DOHH2 (cell line): ENCODE data around the gene NECTIN3.

Experiments
- H3F3A ChIP-seq: fragments of 200-600 bp; sonication (generic), shearing (Covaris generic); 2 replicates; pipeline ENCODE4 v1.6.0; 2016; ENCODE audit warnings: antibody characterized with exemption, mild to moderate bottlenecking; ENCODE audit not compliant: control insufficient read depth, insufficient read depth
- H3K27ac ChIP-seq: fragments of 200-600 bp; sonication (generic); 2 replicates; pipeline ENCODE4 v1.5.1; 2014; ENCODE audit warnings: low read depth, mild to moderate bottlenecking, low read length, moderate library complexity
- H3K27me3 ChIP-seq: fragments of 200-600 bp; sonication (generic); 2 replicates; pipeline ENCODE4 v1.6.1; 2014; ENCODE audit warnings: mild to moderate bottlenecking, low read length, mixed read lengths; ENCODE audit not compliant: control insufficient read depth
- H3K36me3 ChIP-seq: fragments of 200-600 bp; sonication (generic); 2 replicates; pipeline ENCODE4 v1.6.1; 2014; ENCODE audit warnings: mild to moderate bottlenecking, low read length, moderate library complexity, mixed read lengths; ENCODE audit not compliant: control insufficient read depth
- H3K4me1 ChIP-seq: fragments of 200-600 bp; sonication (generic); 2 replicates; pipeline ENCODE4 v1.6.1; 2014; ENCODE audit warnings: mild to moderate bottlenecking, low read length, mixed read lengths; ENCODE audit not compliant: control insufficient read depth
- H3K4me2 ChIP-seq: fragments of 200-600 bp; sonication (generic); 2 replicates; pipeline ENCODE4 v1.6.0; 2014; ENCODE audit warnings: mild to moderate bottlenecking, low read length, moderate library complexity
- H3K4me3 ChIP-seq: fragments of 200-600 bp; sonication (generic); 2 replicates; pipeline ENCODE4 v1.5.1; 2014; ENCODE audit warnings: mild to moderate bottlenecking, low read length, mixed read lengths
- H3K79me2 ChIP-seq: fragments of 200-600 bp; sonication (generic); 2 replicates; pipeline ENCODE4 v1.6.1; 2014; ENCODE audit warnings: mild to moderate bottlenecking, low read length, mixed read lengths; ENCODE audit not compliant: control insufficient read depth
- H3K9me2 ChIP-seq: fragments of 200-600 bp; sonication (generic); replicated peaks from 2 replicates; pipeline ENCODE4 v1.6.1; 2014; ENCODE audit warnings: mild to moderate bottlenecking, low read length, mixed read lengths; ENCODE audit not compliant: control insufficient read depth
- H3K9me3 ChIP-seq: fragments of 200-600 bp; sonication (generic); 2 replicates; pipeline ENCODE4 v1.6.1; 2014; ENCODE audit warnings: antibody characterized with exemption, low read length, mixed read lengths; ENCODE audit not compliant: control insufficient read depth, insufficient read depth
- H4K20me1 ChIP-seq: fragments of 200-600 bp; sonication (generic); 2 replicates; pipeline ENCODE4 v1.6.0; 2014; ENCODE audit warnings: low read depth, mild to moderate bottlenecking, antibody characterized with exemption, low read length, moderate library complexity; ENCODE audit not compliant: control insufficient read depth, insufficient read depth
- CTCF ChIP-seq: fragments of 200-600 bp; sonication (generic); IDR thresholded peaks from one replicate; pipeline ENCODE4 v1.5.1; 2014; ENCODE audit warnings: antibody characterized with exemption, mild to moderate bottlenecking, low read depth, low read length; ENCODE audit not compliant: poor library complexity, severe bottlenecking
- EZH2phosphoT487 ChIP-seq: fragments of 200-600 bp; sonication (generic); IDR thresholded peaks from 2 replicates; pipeline ENCODE4 v1.6.1; 2017; ENCODE audit warnings: borderline replicate concordance, mild to moderate bottlenecking, antibody characterized with exemption, low read length, moderate library complexity, mixed read lengths

The NECTIN3 gene

GRCh38 chr3:111070772-111071256, 802 bp upstream of the NECTIN3 start:
- no peak overlapping the region for H3K27ac ChIP-seq
- no peaks in the 10 kb centered on the region for H4K20me1 ChIP-seq
- H3K9me3 ChIP-seq = 0 out of 2 replicates have a peak, but pooled peaks cover 5% of the 10 kb centered on the region
- H3F3A ChIP-seq = no peaks in the 10 kb centered on the region
- H3K9me2 ChIP-seq = no peaks in the 10 kb centered on the region
- no peak overlapping the region for H3K4me3 ChIP-seq
- H3K4me1 ChIP-seq = no peaks in the 10 kb centered on the region
- no peak for TF ChIP-seq CTCF
- no peak for TF ChIP-seq EZH2phosphoT487
- no peaks in the 10 kb centered on the region for H3K79me2 ChIP-seq
- H3K4me2 ChIP-seq = no peak overlapping the region
- no peaks in the 10 kb centered on the region for H3K27me3 ChIP-seq
- no peaks in the 10 kb centered on the region for H3K36me3 ChIP-seq

GRCh38 chr3:111072031-111072921, 660 bp downstream of the NECTIN3 start:
- Histone ChIP-seq H3K36me3 (no peaks in the 10 kb centered on the region), H3K27me3 (no peaks in the 10 kb centered on the region), H3K4me1 (no peaks in the 10 kb centered on the region), H3K4me2 (no peak overlapping the region), H3F3A (no peaks in the 10 kb centered on the region), H4K20me1 (no peaks in the 10 kb centered on the region), H3K9me3 (0 out of 2 replicates have a peak, but pooled peaks cover 5% of the 10 kb centered on the region), H3K27ac (no peak overlapping the region), H3K79me2 (no peaks in the 10 kb centered on the region), H3K9me2 (no peaks in the 10 kb centered on the region), H3K4me3 (no peak overlapping the region)
- TF ChIP-seq CTCF (no peak), EZH2phosphoT487 (no peak)

GRCh38 chr3:111073218-111073617, 1.6 kb downstream of the NECTIN3 start:
- no peaks in the 10 kb centered on the region for H4K20me1 ChIP-seq
- H3K79me2 ChIP-seq = no peaks in the 10 kb centered on the region
- no peak for TF ChIP-seq EZH2phosphoT487
- no peak for TF ChIP-seq CTCF

More at GRCh38 chr3:111073218-111073617, 1.6 kb downstream of the NECTIN3 start:
- H3K9me3 ChIP-seq = 0 out of 2 replicates have a peak, but pooled peaks cover 5% of the 10 kb centered on the region
- no peak overlapping the region for H3K4me3 ChIP-seq
- H3K36me3 ChIP-seq = no peaks in the 10 kb centered on the region
- no peaks in the 10 kb centered on the region for H3F3A ChIP-seq
- H3K4me1 ChIP-seq = no peaks in the 10 kb centered on the region
- no peaks in the 10 kb centered on the region for H3K9me2 ChIP-seq
- H3K27me3 ChIP-seq = no peaks in the 10 kb centered on the region
- H3K4me2 ChIP-seq = no peak overlapping the region
- H3K27ac ChIP-seq = no peak overlapping the region
